K562 (cell line): ENCODE results near the gene NVL. TPM values are rescaled to one million over a fixed set of nuclear protein-coding genes. Genes with fewer than 3 reads are reported as not detected.

Experiments
- ADNP ChIP-seq: fragments of 200-800 bp; sonication (Bioruptor generic); IDR thresholded peaks from 2 replicates; pipeline ENCODE4 v1.6.1; 2016; ENCODE audit warnings: missing genetic modification characterization, missing compliant biosample characterization
- BCOR ChIP-seq: fragments of 450-650 bp; IDR thresholded peaks from 2 replicates; pipeline ENCODE4 v1.6.1; 2016
- CTCFL ChIP-seq: IDR thresholded peaks from 2 replicates; pipeline ENCODE4 v1.6.1; 2011; ENCODE audit warnings: borderline replicate concordance, low read depth, mild to moderate bottlenecking, moderate library complexity, low read length; ENCODE audit not compliant: insufficient read depth, poor library complexity, severe bottlenecking
- ETS2 ChIP-seq: IDR thresholded peaks from 2 replicates; pipeline ENCODE4 v1.6.1; 2016; ENCODE audit warnings: borderline replicate concordance, missing genetic modification characterization, mild to moderate bottlenecking, moderate library complexity, missing compliant biosample characterization; ENCODE audit not compliant: poor library complexity, severe bottlenecking
- FIP1L1 ChIP-seq: fragments of 200-400 bp; formaldehyde crosslinking; IDR thresholded peaks from 2 replicates; pipeline ENCODE4 v1.6.1; 2018; ENCODE audit warnings: mild to moderate bottlenecking, low read depth, low read length; ENCODE audit not compliant: poor library complexity, severe bottlenecking
- GTF2A2 ChIP-seq: IDR thresholded peaks from 2 replicates; pipeline ENCODE4 v1.6.1; 2016; ENCODE audit warnings: mild to moderate bottlenecking, missing genetic modification characterization, missing compliant biosample characterization
- KLF13 ChIP-seq: fragments of 450-650 bp; IDR thresholded peaks from 2 replicates; pipeline ENCODE4 v1.6.1; 2016; ENCODE audit warnings: missing genetic modification characterization, low read depth, mild to moderate bottlenecking, missing compliant biosample characterization, moderate library complexity, borderline replicate concordance
- KLF6 ChIP-seq: fragments of 250-450 bp; sonication (Bioruptor Pico); IDR thresholded peaks from 2 replicates; pipeline ENCODE4 v1.4.0; 2020; ENCODE audit warnings: mild to moderate bottlenecking, moderate library complexity, borderline replicate concordance
- LEF1 ChIP-seq: fragments of 450-650 bp; IDR thresholded peaks from 2 replicates; pipeline ENCODE4 v1.6.1; 2016; ENCODE audit warnings: mild to moderate bottlenecking
- NCOA2 ChIP-seq, 2 experiments: fragments of 450-650 bp; IDR thresholded peaks; 2 replicates each; pipeline ENCODE4 v1.6.1; 2018; ENCODE audit warnings: mild to moderate bottlenecking in 2 of 2, moderate library complexity in 1 of 2; ENCODE audit not compliant: partially characterized antibody in 2 of 2
- NR4A1 ChIP-seq, 2 experiments: fragments of 250-450 bp in 1 of 2; fragments of 450-650 bp in 1 of 2; sonication (Bioruptor Pico) in 1 of 2; IDR thresholded peaks; 2 replicates each; pipeline versions ENCODE4 v1.4.0 to v1.6.1; 2016 to 2020; ENCODE audit warnings: mild to moderate bottlenecking in 2 of 2, missing compliant biosample characterization in 1 of 2, missing genetic modification characterization in 1 of 2, moderate library complexity in 1 of 2
- PHB2 ChIP-seq: fragments of 450-650 bp; IDR thresholded peaks from 2 replicates; pipeline ENCODE4 v1.6.1; 2017; ENCODE audit warnings: low read depth
- SREBF2 ChIP-seq: sonication (generic); formaldehyde crosslinking; IDR thresholded peaks from 2 replicates; pipeline ENCODE4 v1.4.0; 2020; ENCODE audit warnings: mild to moderate bottlenecking, missing genetic modification reagents
- STAT5B ChIP-seq: fragments of 250-450 bp; sonication (Bioruptor Pico); IDR thresholded peaks from 2 replicates; pipeline ENCODE4 v1.8.0; 2021; ENCODE audit warnings: mild to moderate bottlenecking, inconsistent platforms
- TAF15 ChIP-seq: fragments of 200-400 bp; formaldehyde crosslinking; IDR thresholded peaks from 2 replicates; pipeline ENCODE4 v1.6.1; 2017; ENCODE audit warnings: mild to moderate bottlenecking, low read depth, low read length, moderate library complexity
- TAF7 ChIP-seq: fragments of 450-650 bp; IDR thresholded peaks from 2 replicates; pipeline ENCODE4 v1.6.1; 2016; ENCODE audit warnings: missing genetic modification characterization, missing compliant biosample characterization
- TBL1XR1 ChIP-seq, 2 experiments: IDR thresholded peaks; 2 replicates each; pipeline ENCODE4 v1.6.1; 2012; ENCODE audit warnings: improper control_type of control experiment in 2 of 2, low read length in 2 of 2, mild to moderate bottlenecking in 1 of 2
- TGIF2 ChIP-seq: sonication (generic); formaldehyde crosslinking; IDR thresholded peaks from 2 replicates; pipeline ENCODE4 v1.8.1; 2022; ENCODE audit warnings: mild to moderate bottlenecking, missing genetic modification reagents, moderate library complexity
- TRIM25 ChIP-seq: fragments of 450-650 bp; IDR thresholded peaks from 2 replicates; pipeline ENCODE4 v1.7.0; 2016; ENCODE audit warnings: borderline replicate concordance
- U2AF1 ChIP-seq: fragments of 200-400 bp; formaldehyde crosslinking; optimal IDR thresholded peaks from 2 replicates; pipeline ENCODE3; 2017; ENCODE audit warnings: mild to moderate bottlenecking, low read depth, low read length, moderate library complexity
- VEZF1 ChIP-seq: fragments of 200-800 bp; sonication (Bioruptor generic); IDR thresholded peaks from 2 replicates; pipeline ENCODE4 v1.6.1; 2017; ENCODE audit warnings: missing genetic modification characterization, missing compliant biosample characterization
- ZNF134 ChIP-seq: fragments of 250-450 bp; sonication (Bioruptor Pico); conservative IDR thresholded peaks from 2 replicates; pipeline ENCODE4 v1.4.0; 2020
- ZNF282 ChIP-seq: sonication (generic); formaldehyde crosslinking; IDR thresholded peaks from 2 replicates; pipeline ENCODE4 v1.8.1; 2023; ENCODE audit warnings: missing genetic modification reagents
- ZNF3 ChIP-seq: fragments of 250-450 bp; sonication (Bioruptor Pico); IDR thresholded peaks from 2 replicates; pipeline ENCODE4 v1.5.0; 2021; ENCODE audit warnings: mild to moderate bottlenecking, moderate library complexity
- ZNF551 ChIP-seq: fragments of 250-450 bp; sonication (Bioruptor Pico); IDR thresholded peaks from 2 replicates; pipeline ENCODE4 v1.5.0; 2021; ENCODE audit warnings: mild to moderate bottlenecking, moderate library complexity
- polyA plus RNA-seq, 8 experiments: library from polyadenylated mRNA; depleted of rRNA in 4 of 8; stranded (reverse) in 5 of 8; unstranded in 3 of 8; fragments of >200 nt; fragmentation: Nextera tagmentation in 2 of 8; fragmentation: Illumina TruSeq in 1 of 8; extraction: Ambion mirVana in 2 of 8; extraction: Trizol in 1 of 8; gene quantifications; 2 replicates each; pipeline versions ENCODE4 v1.2.1 to v1.2.3, GENCODE V29; 2011 to 2014; ENCODE audit warnings: inconsistent platforms in 1 of 8, missing spikeins in 1 of 8
- total RNA-seq, 7 experiments: library from RNA; depleted of rRNA in 6 of 7; stranded (reverse); fragments of >200 nt in 6 of 7; fragmentation: Illumina TruSeq in 2 of 7; extraction: Trizol in 2 of 7; gene quantifications; 2 replicates each; pipeline versions ENCODE4 v1.2.1 to v1.2.3, GENCODE V29; 2011 to 2021; ENCODE audit warnings: low replicate concordance in 1 of 7

NVL gene
- total and polyA plus RNA-seq, 9 of the 15 experiments (the other 6 are each of a cell fraction or from before 2014, with no cell fraction given): 32.5 to 86.6 (median 62.9) TPM

GRCh38 chr1:224333309-224333926, 3.4 kb upstream of the NVL start (continued):
- TF ChIP-seq ZNF551 (CRISPR knock-in tag) (no peak), CTCFL (no peak), TGIF2 (CRISPR knock-in tag) (no peak), SREBF2 (no peak), ZNF3 (no peak), STAT5B (CRISPR knock-in tag) (no peak), KLF13 (tag) (no peak), U2AF1 (no peak), NCOA2 (IDR thresholded peaks at IDR 0.05; ENCODE audit: partially characterized antibody in 2 of 2) (no peak), KLF6 (no peak), TBL1XR1 (IDR thresholded peaks at IDR 0.05; ENCODE audit: low read length in 2 of 2) (no peak), NR4A1 (CRISPR knock-in tag; IDR thresholded peaks at IDR 0.05) (no peak), NR4A1 (tag; IDR thresholded peaks at IDR 0.05) (no peak), ZNF282 (no peak), GTF2A2 (tag) (no peak), LEF1 (no peak), PHB2 (no peak), ADNP (tag) (no peak), TRIM25 (no peak), ZNF134 (CRISPR knock-in tag) (no peak), VEZF1 (CRISPR knock-in tag) (no peak), TAF15 (no peak), ETS2 (tag) (no peak), BCOR (no peak), TAF7 (no peak), FIP1L1 (no peak)
